Epithelial cell of proximal tubule (primary cell): ENCODE data around the gene TBCB. TPM values are rescaled to one million over a fixed set of nuclear protein-coding genes. Genes with fewer than 3 reads are reported as not detected.

ENCODE experiments used
- DNase-seq: peaks from one replicate; pipeline ENCODE4 v3.0.0-alpha.2; 2011; ENCODE audit warnings: low read depth
- H3K4me3 ChIP-seq: 2 replicates; pipeline ENCODE4 v1.5.1; 2011; ENCODE audit warnings: low read depth, mild to moderate bottlenecking, low read length
- CTCF ChIP-seq: conservative IDR thresholded peaks from 2 replicates; pipeline ENCODE4 v1.5.1; 2012; ENCODE audit warnings: low read depth, mild to moderate bottlenecking, low read length
- total RNA-seq: library from RNA; depleted of rRNA; stranded (reverse); fragments of >200 nt; gene quantifications from 2 replicates; pipeline ENCODE4 v1.2.3, GENCODE V29; 2015

TBCB gene
- total RNA-seq, 1 donor from 2014 or later, result 280 TPM

GRCh38 chr19:36081385-36081784 is 33.9 kb upstream of the TBCB start:
- H3K4me3 ChIP-seq, result no peak overlapping the region
- TF ChIP-seq CTCF, result no peak
- no peak for DNase-seq

GRCh38 chr19:36081894-36082293 is 33.4 kb upstream of the TBCB start:
- no peak for TF ChIP-seq CTCF
- no peak for DNase-seq
- no peak overlapping the region for H3K4me3 ChIP-seq

- DNase-seq, result no peak
- no peak for TF ChIP-seq CTCF
- no peak overlapping the region for H3K4me3 ChIP-seq
These were observed 32.4 kb upstream of the TBCB start for GRCh38 chr19:36082916-36083315.

GRCh38 chr19:36084231-36085009 is 30.8 kb upstream of the TBCB start:
- TF ChIP-seq CTCF, result no peak
- no peak for DNase-seq
- H3K4me3 ChIP-seq, result no peak overlapping the region

- no peak for DNase-seq
- TF ChIP-seq CTCF, result no peak
- no peak overlapping the region for H3K4me3 ChIP-seq
These were observed 28.9 kb upstream of the TBCB start for GRCh38 chr19:36086326-36086725.

- H3K4me3 ChIP-seq, result no peak overlapping the region
- DNase-seq, result no peak
- no peak for TF ChIP-seq CTCF
These were observed 25.4 kb upstream of the TBCB start for GRCh38 chr19:36089847-36090246.
